Loucy (cell line): ENCODE results near the gene RELT.

Experiments
- H2AFZ ChIP-seq: fragments of 200-600 bp; sonication (generic); 2 replicates; pipeline ENCODE4 v1.6.0; 2016; ENCODE audit warnings: antibody characterized with exemption, mild to moderate bottlenecking, low read length, moderate library complexity
- H3F3A ChIP-seq: fragments of 200-600 bp; 2 replicates; pipeline ENCODE4 v1.6.0; 2016; ENCODE audit warnings: antibody characterized with exemption, low read depth, mild to moderate bottlenecking
- H3K27me3 ChIP-seq: fragments of 200-600 bp; sonication (generic); 2 replicates; pipeline ENCODE4 v1.6.1; 2014; ENCODE audit warnings: low read length, mild to moderate bottlenecking; ENCODE audit not compliant: insufficient read depth, poor library complexity, severe bottlenecking
- H3K36me3 ChIP-seq: fragments of 200-600 bp; sonication (generic); 2 replicates; pipeline ENCODE4 v1.6.1; 2016; ENCODE audit warnings: low read length; ENCODE audit not compliant: insufficient read depth
- H3K4me1 ChIP-seq: fragments of 200-600 bp; sonication (generic); 2 replicates; pipeline ENCODE4 v1.5.1; 2014; ENCODE audit warnings: low read length, mild to moderate bottlenecking; ENCODE audit not compliant: insufficient read depth, poor library complexity, severe bottlenecking
- H3K4me2 ChIP-seq: fragments of 200-600 bp; sonication (generic); 2 replicates; pipeline ENCODE4 v1.6.0; 2014; ENCODE audit warnings: antibody characterized with exemption, low read length, low read depth, mild to moderate bottlenecking; ENCODE audit not compliant: poor library complexity, severe bottlenecking
- H3K4me3 ChIP-seq: fragments of 200-600 bp; sonication (generic); 2 replicates; pipeline ENCODE4 v1.5.1; 2014; ENCODE audit warnings: low read length, mild to moderate bottlenecking, mixed read lengths; ENCODE audit not compliant: poor library complexity, severe bottlenecking
- H3K79me2 ChIP-seq: fragments of 200-600 bp; sonication (generic); 2 replicates; pipeline ENCODE4 v1.6.1; 2014; ENCODE audit warnings: low read length; ENCODE audit not compliant: insufficient read depth
- H3K9ac ChIP-seq: fragments of 200-600 bp; sonication (generic); 2 replicates; pipeline ENCODE4 v1.6.0; 2014; ENCODE audit warnings: mild to moderate bottlenecking, low read depth, low read length, moderate library complexity; ENCODE audit not compliant: poor library complexity, severe bottlenecking
- H3K9me2 ChIP-seq: fragments of 200-600 bp; sonication (generic); replicated peaks from 2 replicates; pipeline ENCODE4 v1.6.1; 2016; ENCODE audit warnings: low read depth, low read length, mixed read lengths
- H3K9me3 ChIP-seq: fragments of 200-600 bp; sonication (generic); 2 replicates; pipeline ENCODE4 v1.6.1; 2014; ENCODE audit warnings: mild to moderate bottlenecking, antibody characterized with exemption, low read length, low read depth; ENCODE audit not compliant: insufficient read depth
- H4K20me1 ChIP-seq: fragments of 200-600 bp; sonication (generic); 2 replicates; pipeline ENCODE4 v1.6.0; 2014; ENCODE audit warnings: antibody characterized with exemption, low read length, mild to moderate bottlenecking; ENCODE audit not compliant: insufficient read depth, poor library complexity, severe bottlenecking
- EZH2phosphoT487 ChIP-seq: fragments of 200-600 bp; IDR thresholded peaks from 2 replicates; pipeline ENCODE4 v1.6.1; 2018; ENCODE audit warnings: antibody characterized with exemption, mild to moderate bottlenecking, moderate library complexity, borderline replicate concordance
- TF ChIP-seq, protein P1 (sequence below): fragments of 200-600 bp; sonication (generic); conservative IDR thresholded peaks from 2 replicates; pipeline ENCODE4 v1.5.1; 2014; ENCODE audit warnings: mild to moderate bottlenecking, antibody characterized with exemption, low read length

RELT gene

DNA sequence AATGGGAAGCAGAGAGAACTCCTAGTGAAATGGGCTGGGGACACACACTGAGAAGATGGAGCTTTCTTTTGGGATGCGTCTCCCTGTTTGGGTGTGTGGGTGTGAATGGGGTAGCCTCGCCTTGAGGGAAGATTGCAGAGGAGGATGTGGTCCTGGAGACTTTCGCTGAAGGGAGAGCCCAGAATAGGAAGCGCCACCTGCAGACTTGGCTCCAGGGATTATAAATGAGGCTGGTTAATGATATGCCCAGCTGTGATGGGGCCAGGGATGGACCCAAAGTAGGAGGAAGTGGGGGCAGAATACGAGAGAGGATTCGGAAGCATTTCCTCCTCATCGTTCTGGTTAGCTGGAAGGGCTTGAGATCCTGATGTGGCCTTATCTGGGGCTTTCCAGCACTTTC lies 13.7 kb downstream of the RELT start:
- Histone ChIP-seq H2AFZ (no peak overlapping the region), H4K20me1 (peaks cover 20% of the 10 kb centered on the region), H3K9me2 (no peaks in the 10 kb centered on the region), H3K9me3 (no peaks in the 10 kb centered on the region), H3K4me1 (peaks cover 28% of the 10 kb centered on the region), H3K4me3 (no peak overlapping the region), H3K36me3 (peaks cover 49% of the 10 kb centered on the region; the same call in 1 of the 2 replicates), H3K9ac (no peak overlapping the region), H3K79me2 (peaks cover 45% of the 10 kb centered on the region), H3K27me3 (no peaks in the 10 kb centered on the region), H3F3A (no peaks in the 10 kb centered on the region), H3K4me2 (no peak overlapping the region)
- no peak for TF ChIP-seq EZH2phosphoT487
- TF ChIP-seq, protein P1, sequence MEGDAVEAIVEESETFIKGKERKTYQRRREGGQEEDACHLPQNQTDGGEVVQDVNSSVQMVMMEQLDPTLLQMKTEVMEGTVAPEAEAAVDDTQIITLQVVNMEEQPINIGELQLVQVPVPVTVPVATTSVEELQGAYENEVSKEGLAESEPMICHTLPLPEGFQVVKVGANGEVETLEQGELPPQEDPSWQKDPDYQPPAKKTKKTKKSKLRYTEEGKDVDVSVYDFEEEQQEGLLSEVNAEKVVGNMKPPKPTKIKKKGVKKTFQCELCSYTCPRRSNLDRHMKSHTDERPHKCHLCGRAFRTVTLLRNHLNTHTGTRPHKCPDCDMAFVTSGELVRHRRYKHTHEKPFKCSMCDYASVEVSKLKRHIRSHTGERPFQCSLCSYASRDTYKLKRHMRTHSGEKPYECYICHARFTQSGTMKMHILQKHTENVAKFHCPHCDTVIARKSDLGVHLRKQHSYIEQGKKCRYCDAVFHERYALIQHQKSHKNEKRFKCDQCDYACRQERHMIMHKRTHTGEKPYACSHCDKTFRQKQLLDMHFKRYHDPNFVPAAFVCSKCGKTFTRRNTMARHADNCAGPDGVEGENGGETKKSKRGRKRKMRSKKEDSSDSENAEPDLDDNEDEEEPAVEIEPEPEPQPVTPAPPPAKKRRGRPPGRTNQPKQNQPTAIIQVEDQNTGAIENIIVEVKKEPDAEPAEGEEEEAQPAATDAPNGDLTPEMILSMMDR, result no peak

DNA sequence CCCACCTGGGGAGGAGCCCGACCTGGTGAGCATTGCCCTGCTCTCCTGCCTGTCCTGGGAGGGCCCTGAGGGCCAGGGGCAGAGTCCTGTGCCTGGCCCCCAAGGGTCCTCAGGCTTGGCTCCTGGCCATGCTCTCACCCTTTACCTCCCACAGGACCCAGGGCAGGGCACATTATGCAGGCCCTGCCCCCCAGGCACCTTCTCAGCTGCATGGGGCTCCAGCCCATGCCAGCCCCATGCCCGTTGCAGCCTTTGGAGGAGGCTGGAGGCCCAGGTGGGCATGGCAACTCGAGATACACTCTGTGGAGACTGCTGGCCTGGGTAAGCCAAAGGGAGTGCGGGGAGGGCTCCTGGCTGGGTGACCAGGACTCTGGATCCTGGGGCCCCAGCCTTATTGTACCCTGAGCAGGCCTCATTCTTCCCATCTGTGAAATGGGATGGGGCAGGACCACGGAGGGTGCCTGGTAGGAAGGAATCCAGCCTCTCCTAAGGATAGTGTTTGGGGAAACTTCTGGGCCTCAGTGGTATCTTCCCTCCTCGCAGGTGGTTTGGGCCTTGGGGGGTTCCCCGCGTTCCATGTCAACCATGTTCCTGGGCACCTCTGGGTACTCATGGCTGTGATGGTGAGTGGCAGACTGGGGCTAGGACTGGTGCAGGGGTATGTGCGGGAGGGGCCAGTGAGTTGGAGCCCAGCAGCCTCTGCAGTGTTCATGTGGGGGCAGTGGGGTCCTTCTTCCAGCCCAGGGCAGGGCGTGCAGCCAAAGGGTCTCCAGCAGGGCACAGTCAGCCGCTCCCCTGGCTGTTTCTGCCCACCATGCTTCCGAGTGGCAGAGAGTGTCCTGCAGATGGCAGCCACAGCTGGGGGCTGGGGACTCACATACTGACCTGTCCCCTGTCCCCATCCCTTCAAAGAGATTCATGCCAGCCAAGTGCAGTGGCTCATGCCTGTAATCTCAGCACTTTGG lies 14.7 kb downstream of the RELT start:
- no peak overlapping the region for H2AFZ ChIP-seq
- H3K79me2 ChIP-seq, result peaks cover 35% of the 10 kb centered on the region
- no peaks in the 10 kb centered on the region for H3K27me3 ChIP-seq
- H4K20me1 ChIP-seq, result peaks cover 11% of the 10 kb centered on the region
- H3K4me1 ChIP-seq, result peaks cover 18% of the 10 kb centered on the region
- no peak overlapping the region for H3K4me2 ChIP-seq
- TF ChIP-seq EZH2phosphoT487, result no peak
- TF ChIP-seq, protein P1, result no peak
- H3K4me3 ChIP-seq, result no peak overlapping the region
- H3K36me3 ChIP-seq, result peaks cover 58% of the 10 kb centered on the region; the same call in 1 of the 2 replicates
- no peaks in the 10 kb centered on the region for H3K9me3 ChIP-seq
- no peak overlapping the region for H3K9ac ChIP-seq
- no peaks in the 10 kb centered on the region for H3F3A ChIP-seq
- no peaks in the 10 kb centered on the region for H3K9me2 ChIP-seq

DNA sequence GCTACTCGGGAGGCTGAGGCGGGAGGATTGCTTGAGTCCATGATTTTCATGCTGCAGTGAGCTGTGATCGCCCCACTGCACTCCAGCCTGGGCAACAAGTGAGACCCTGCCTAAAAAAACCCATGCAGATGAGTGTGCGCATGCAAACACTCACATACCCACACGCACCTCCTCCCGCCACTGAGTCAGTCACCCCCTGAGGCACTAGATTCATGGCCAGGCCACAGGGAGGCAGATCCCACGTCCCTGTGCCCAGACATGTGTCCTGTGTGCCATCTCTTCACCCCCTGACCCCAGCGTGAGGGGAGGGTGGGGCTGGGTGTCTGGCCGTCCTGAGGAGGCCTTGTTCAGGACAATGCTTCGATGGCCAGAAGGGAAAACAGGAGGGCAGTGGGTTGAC lies 15.5 kb downstream of the RELT start:
- TF ChIP-seq, protein P1, result no peak
- TF ChIP-seq EZH2phosphoT487, result no peak
- Histone ChIP-seq H2AFZ (no peak overlapping the region), H3K4me3 (no peak overlapping the region), H3K9me3 (no peaks in the 10 kb centered on the region), H3F3A (no peaks in the 10 kb centered on the region), H3K9ac (no peak overlapping the region), H3K79me2 (peaks cover 27% of the 10 kb centered on the region), H3K36me3 (peaks cover 66% of the 10 kb centered on the region; the same call in 1 of the 2 replicates), H3K9me2 (no peaks in the 10 kb centered on the region), H3K27me3 (no peaks in the 10 kb centered on the region), H4K20me1 (peaks cover 3% of the 10 kb centered on the region), H3K4me1 (peaks cover 10% of the 10 kb centered on the region), H3K4me2 (no peak overlapping the region)
